AG04449 (cell line): ENCODE data around the gene CTNNA2.

Experiments used
- CTCF ChIA-PET: fragments of 350-600 bp; formaldehyde crosslinking; extraction: SDS; loops from one replicate; lab custom pipeline; 2021; ENCODE audit warnings: antibody characterized with exemption; lab: Yijun Ruan, JAX
- POLR2A ChIA-PET: fragments of 400-600, 350-600 bp; formaldehyde crosslinking; extraction: SDS; loops from one replicate; lab custom pipeline; 2020; ENCODE audit warnings: antibody characterized with exemption, inconsistent platforms; lab: Yijun Ruan, JAX
- DNase-seq: peaks from one replicate; pipeline ENCODE4 v3.0.0-alpha.2; 2010; ENCODE audit warnings: low read depth, low spot score
- H3K4me3 ChIP-seq: 2 replicates; pipeline ENCODE4 v1.5.1; 2011; ENCODE audit warnings: low read depth, mild to moderate bottlenecking, control low read depth, low read length
- CTCF ChIP-seq: IDR thresholded peaks from one replicate; pipeline ENCODE4 v1.5.1; 2011; ENCODE audit warnings: mild to moderate bottlenecking, moderate library complexity, low read length, control low read depth, inconsistent platforms; ENCODE audit not compliant: insufficient read depth; ENCODE audit errors: missing control alignments

Gene CTNNA2

DNA sequence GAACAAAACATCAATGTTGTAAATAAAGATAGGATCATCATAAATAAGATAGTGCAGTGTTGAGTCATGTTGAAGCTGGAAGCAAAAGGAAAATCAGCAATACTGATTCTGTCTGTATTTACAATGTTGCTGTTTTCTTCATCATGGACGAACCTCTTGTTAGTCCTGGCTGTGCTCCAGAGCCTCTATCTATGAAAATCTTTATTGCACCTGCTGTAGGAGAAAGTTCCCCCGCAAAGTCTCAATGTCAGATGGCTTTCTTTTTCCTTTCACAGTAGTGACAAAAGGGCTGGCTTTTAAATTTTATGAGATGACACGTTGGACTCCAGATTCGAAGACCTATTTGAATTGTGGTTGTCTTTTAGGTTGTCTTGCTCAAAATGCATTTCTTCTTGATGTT, 890.2 kb downstream of the CTNNA2 start:
- CTCF ChIA-PET: no interaction called here
- no peak for DNase-seq
- POLR2A ChIA-PET: no interaction called here
- H3K4me3 ChIP-seq: no peak overlapping the region
- no peak for TF ChIP-seq CTCF

- no peak for TF ChIP-seq CTCF
- POLR2A ChIA-PET: no interaction called here
- DNase-seq: no peak
- H3K4me3 ChIP-seq: no peak overlapping the region
- CTCF ChIA-PET: no interaction called here
Measured at GRCh38 chr2:80407377-80407776, 894.5 kb downstream of the CTNNA2 start.

- ChIA-PET CTCF (no interaction called here), POLR2A (no interaction called here)
- no peak for TF ChIP-seq CTCF
- no peak for DNase-seq
- no peak overlapping the region for H3K4me3 ChIP-seq
Measured at GRCh38 chr2:80410346-80410745, 897.5 kb downstream of the CTNNA2 start.

DNA sequence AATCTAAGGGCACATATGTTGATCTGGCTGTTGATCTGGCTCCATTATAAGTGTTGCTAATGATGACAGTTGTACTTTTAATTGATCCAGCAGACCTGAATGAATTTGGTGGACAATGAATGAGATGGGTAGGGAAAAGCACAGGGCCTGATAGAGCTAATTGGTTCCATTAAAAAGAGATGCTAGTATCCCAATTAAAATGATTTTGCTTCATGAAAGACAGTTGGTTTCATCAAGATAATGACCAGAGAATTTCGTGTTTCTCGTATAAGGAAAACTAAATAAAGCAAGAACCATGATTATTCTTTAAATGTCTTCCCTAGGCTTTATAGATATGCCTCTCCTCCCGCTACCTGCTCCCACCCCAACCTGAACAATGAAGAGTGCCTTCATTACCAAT, 900.3 kb downstream of the CTNNA2 start:
- no peak overlapping the region for H3K4me3 ChIP-seq
- POLR2A ChIA-PET: no interaction called here
- CTCF ChIA-PET: no interaction called here
- DNase-seq: no peak
- no peak for TF ChIP-seq CTCF

DNA sequence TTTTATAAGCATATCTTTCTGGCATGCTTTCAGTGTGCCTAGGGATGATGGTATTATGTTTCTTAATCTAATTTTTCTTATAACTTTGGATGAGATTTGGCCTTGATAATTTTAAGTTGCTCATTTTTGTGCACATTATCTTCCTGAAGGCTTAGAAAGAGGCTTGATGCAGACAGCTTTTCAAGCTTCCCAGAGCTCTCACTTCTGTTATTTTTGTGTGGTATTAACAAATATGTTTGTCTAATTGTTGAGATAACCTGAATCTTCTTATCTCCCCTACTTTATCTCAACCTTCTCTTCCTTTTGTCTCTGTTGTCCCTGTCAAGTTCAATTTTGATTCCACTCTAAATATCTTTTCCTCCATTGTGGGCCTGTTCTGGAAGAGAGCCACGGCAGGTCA, 904.9 kb downstream of the CTNNA2 start:
- POLR2A ChIA-PET: no interaction called here
- CTCF ChIA-PET: no interaction called here
- DNase-seq: no peak
- no peak overlapping the region for H3K4me3 ChIP-seq
- TF ChIP-seq CTCF: no peak

GRCh38 chr2:80420530-80421208, 907.8 kb downstream of the CTNNA2 start:
- TF ChIP-seq CTCF: no peak
- CTCF ChIA-PET: no interaction called here
- DNase-seq: no peak
- POLR2A ChIA-PET: no interaction called here
- H3K4me3 ChIP-seq: no peak overlapping the region
